ENCODE measurements around the gene ZNF296. TPM values are rescaled to one million over a fixed set of nuclear protein-coding genes. Genes with fewer than 3 reads are reported as not detected.

Gene ZNF296
- total and polyA plus RNA-seq, 2 of the 13 experiments (the other 11 are each of a cell fraction or from before 2014, with no cell fraction given) = 0.26 to 0.62 TPM

- no peak for TF ChIP-seq LRRFIP1 (CRISPR knock-in tag; conservative IDR thresholded peaks at IDR 0.05)
- no peak for TF ChIP-seq ZNF672 (CRISPR knock-in tag; IDR thresholded peaks at IDR 0.05)
- TF ChIP-seq PHF20 (CRISPR knock-in tag; IDR thresholded peaks at IDR 0.05) = peak; percentile 89
- no peak for TF ChIP-seq ZMYM2 (CRISPR knock-in tag; IDR thresholded peaks at IDR 0.05)
- TF ChIP-seq KDM2A (CRISPR knock-in tag; IDR thresholded peaks at IDR 0.05; ENCODE audit: borderline replicate concordance, low read depth) = peak; percentile 85; the same call in 1 of the 2 replicates
- TF ChIP-seq PRDM15 (CRISPR knock-in tag; IDR thresholded peaks at IDR 0.05) = 0 out of 2 replicates have a peak, but pooled peaks have one; percentile 45
- TF ChIP-seq NR1H2 (CRISPR knock-in tag; IDR thresholded peaks at IDR 0.05; ENCODE audit: borderline replicate concordance, low read depth) = no peak
- TF ChIP-seq ONECUT2 (CRISPR knock-in tag; IDR thresholded peaks at IDR 0.05) = no peak
- 0 out of 2 replicates have a peak, but pooled peaks have one; percentile 62 for TF ChIP-seq ZNF503 (CRISPR knock-in tag; IDR thresholded peaks at IDR 0.05)
- TF ChIP-seq TEAD2 (CRISPR knock-in tag; IDR thresholded peaks at IDR 0.05) = peak; percentile 65; the same call in 1 of the 2 replicates
- TF ChIP-seq ZNF10 (CRISPR knock-in tag; IDR thresholded peaks at IDR 0.05; ENCODE audit: borderline replicate concordance, low read depth) = no peak
- TF ChIP-seq SNRNP70 (IDR thresholded peaks at IDR 0.05; ENCODE audit: low read depth, low read length) = no peak
- no peak for TF ChIP-seq ATM (IDR thresholded peaks at IDR 0.05; ENCODE audit: borderline replicate concordance)
- TF ChIP-seq POGK (CRISPR knock-in tag; conservative IDR thresholded peaks at IDR 0.05) = peak; percentile 74
- TF ChIP-seq SMC3 (IDR thresholded peaks at IDR 0.05; ENCODE audit: low read length) = no peak
- TF ChIP-seq ZNF251 (CRISPR knock-in tag; IDR thresholded peaks at IDR 0.05) = no peak
These were observed 37.1 kb downstream of the ZNF296 start, which contains the start of gene CLASRP (continued) for GRCh38 chr19:45038931-45039893.
